ENCODE results near the gene GATD1. TPM values are rescaled to one million over a fixed set of nuclear protein-coding genes. Genes with fewer than 3 reads are reported as not detected.

The GATD1 gene
- total and polyA plus RNA-seq, 9 of the 15 experiments (the other 6 are each of a cell fraction or from before 2014, with no cell fraction given): 2.8 to 144 (median 36.9) TPM

DNA sequence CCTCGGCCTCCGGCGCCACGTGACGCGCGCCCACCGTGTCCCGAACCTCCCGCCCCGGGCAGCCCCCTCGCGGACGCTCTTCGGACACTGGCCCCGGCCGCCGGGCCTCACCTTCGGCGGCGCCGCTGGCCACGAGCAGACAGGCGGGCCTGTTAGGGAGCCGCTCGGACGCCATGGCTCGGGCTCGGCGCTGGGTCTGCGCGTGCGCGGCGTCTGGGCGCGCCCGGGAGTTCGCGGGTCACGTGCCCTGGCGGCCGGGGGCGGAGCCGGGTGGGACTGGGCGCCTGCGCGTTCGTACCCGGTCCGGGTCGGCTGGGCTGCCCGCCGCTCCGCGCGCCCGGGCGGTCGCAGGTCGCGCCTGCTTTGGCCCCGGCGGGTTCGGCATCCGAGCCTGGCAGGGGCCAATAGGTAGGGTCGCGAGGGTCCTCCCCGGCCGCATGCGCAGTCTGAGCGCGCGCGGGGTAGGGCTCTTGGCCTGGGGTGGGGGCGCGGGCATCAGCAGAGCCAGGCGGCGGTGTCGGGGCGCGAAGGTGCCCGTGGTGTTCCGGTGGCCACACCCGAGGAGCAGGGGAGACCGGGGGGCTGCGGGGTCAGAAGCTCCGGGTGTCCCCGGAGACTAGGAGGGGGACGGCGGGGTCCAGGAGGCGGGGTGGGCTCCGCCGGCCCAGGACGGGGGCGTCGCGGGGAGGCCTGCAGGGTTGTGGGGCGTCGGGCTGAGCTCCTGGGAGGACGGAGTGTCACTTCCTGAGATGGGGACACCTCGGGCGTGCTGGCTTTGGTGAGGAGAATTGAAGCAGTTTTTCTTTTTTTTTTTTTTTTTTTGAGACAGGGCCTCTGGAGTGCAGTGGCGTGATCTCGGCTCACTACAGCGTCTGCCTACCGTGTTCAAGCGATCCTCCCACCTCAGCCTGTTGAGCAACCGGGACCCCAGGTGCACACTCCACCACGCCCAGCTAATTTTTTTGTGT, at the start of gene GATD1 (continued):
- TF ChIP-seq, protein P1, sequence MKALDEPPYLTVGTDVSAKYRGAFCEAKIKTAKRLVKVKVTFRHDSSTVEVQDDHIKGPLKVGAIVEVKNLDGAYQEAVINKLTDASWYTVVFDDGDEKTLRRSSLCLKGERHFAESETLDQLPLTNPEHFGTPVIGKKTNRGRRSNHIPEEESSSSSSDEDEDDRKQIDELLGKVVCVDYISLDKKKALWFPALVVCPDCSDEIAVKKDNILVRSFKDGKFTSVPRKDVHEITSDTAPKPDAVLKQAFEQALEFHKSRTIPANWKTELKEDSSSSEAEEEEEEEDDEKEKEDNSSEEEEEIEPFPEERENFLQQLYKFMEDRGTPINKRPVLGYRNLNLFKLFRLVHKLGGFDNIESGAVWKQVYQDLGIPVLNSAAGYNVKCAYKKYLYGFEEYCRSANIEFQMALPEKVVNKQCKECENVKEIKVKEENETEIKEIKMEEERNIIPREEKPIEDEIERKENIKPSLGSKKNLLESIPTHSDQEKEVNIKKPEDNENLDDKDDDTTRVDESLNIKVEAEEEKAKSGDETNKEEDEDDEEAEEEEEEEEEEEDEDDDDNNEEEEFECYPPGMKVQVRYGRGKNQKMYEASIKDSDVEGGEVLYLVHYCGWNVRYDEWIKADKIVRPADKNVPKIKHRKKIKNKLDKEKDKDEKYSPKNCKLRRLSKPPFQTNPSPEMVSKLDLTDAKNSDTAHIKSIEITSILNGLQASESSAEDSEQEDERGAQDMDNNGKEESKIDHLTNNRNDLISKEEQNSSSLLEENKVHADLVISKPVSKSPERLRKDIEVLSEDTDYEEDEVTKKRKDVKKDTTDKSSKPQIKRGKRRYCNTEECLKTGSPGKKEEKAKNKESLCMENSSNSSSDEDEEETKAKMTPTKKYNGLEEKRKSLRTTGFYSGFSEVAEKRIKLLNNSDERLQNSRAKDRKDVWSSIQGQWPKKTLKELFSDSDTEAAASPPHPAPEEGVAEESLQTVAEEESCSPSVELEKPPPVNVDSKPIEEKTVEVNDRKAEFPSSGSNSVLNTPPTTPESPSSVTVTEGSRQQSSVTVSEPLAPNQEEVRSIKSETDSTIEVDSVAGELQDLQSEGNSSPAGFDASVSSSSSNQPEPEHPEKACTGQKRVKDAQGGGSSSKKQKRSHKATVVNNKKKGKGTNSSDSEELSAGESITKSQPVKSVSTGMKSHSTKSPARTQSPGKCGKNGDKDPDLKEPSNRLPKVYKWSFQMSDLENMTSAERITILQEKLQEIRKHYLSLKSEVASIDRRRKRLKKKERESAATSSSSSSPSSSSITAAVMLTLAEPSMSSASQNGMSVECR (CRISPR knock-in tag; IDR thresholded peaks at IDR 0.05): peak; percentile 53; the same call in 1 of the 2 replicates
- no peak for TF ChIP-seq EP400 (IDR thresholded peaks at IDR 0.05)
- no peak for TF ChIP-seq SREBF1 (IDR thresholded peaks at IDR 0.05; ENCODE audit: borderline replicate concordance, low read depth, low read length)
- TF ChIP-seq HDAC1 (IDR thresholded peaks at IDR 0.05): 0 out of 4 replicates have a peak, but pooled peaks of 1 of the 2 experiments have one; percentile 21
- TF ChIP-seq, protein P2, sequence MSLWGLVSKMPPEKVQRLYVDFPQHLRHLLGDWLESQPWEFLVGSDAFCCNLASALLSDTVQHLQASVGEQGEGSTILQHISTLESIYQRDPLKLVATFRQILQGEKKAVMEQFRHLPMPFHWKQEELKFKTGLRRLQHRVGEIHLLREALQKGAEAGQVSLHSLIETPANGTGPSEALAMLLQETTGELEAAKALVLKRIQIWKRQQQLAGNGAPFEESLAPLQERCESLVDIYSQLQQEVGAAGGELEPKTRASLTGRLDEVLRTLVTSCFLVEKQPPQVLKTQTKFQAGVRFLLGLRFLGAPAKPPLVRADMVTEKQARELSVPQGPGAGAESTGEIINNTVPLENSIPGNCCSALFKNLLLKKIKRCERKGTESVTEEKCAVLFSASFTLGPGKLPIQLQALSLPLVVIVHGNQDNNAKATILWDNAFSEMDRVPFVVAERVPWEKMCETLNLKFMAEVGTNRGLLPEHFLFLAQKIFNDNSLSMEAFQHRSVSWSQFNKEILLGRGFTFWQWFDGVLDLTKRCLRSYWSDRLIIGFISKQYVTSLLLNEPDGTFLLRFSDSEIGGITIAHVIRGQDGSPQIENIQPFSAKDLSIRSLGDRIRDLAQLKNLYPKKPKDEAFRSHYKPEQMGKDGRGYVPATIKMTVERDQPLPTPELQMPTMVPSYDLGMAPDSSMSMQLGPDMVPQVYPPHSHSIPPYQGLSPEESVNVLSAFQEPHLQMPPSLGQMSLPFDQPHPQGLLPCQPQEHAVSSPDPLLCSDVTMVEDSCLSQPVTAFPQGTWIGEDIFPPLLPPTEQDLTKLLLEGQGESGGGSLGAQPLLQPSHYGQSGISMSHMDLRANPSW (CRISPR knock-in tag; IDR thresholded peaks at IDR 0.05): 0 out of 2 replicates have a peak, but pooled peaks have one; percentile 33
- TF ChIP-seq FUS (optimal IDR thresholded peaks at IDR 0.05; ENCODE audit: low read depth, low read length): no peak
- TF ChIP-seq ZEB2 (IDR thresholded peaks at IDR 0.05): no peak
- TF ChIP-seq LARP7 (IDR thresholded peaks at IDR 0.05): no peak
- TF ChIP-seq NR2C1 (IDR thresholded peaks at IDR 0.05): no peak
- TF ChIP-seq NR2C1 (tag; IDR thresholded peaks at IDR 0.05): no peak
- no peak for TF ChIP-seq CBFA2T3 (IDR thresholded peaks at IDR 0.05)
- no peak for TF ChIP-seq ZNF445 (CRISPR knock-in tag; IDR thresholded peaks at IDR 0.05; ENCODE audit: low read depth)
- TF ChIP-seq ZNF507 (tag; conservative IDR thresholded peaks at IDR 0.05): no peak
- peak; percentile 51; the same call in 1 of the 2 replicates for TF ChIP-seq ERF (CRISPR knock-in tag; IDR thresholded peaks at IDR 0.05)
- TF ChIP-seq ZNF695 (CRISPR knock-in tag; IDR thresholded peaks at IDR 0.05): no peak
- no peak for TF ChIP-seq ZBED1 (IDR thresholded peaks at IDR 0.05)
- TF ChIP-seq STAT5B (CRISPR knock-in tag; IDR thresholded peaks at IDR 0.05): no peak
- no peak for TF ChIP-seq TCF7 (IDR thresholded peaks at IDR 0.05; ENCODE audit: borderline replicate concordance)
- TF ChIP-seq EGR1 (conservative IDR thresholded peaks at IDR 0.05): peak; percentile 64
- no peak for TF ChIP-seq SMC3 (conservative IDR thresholded peaks at IDR 0.05; ENCODE audit: insufficient read depth, low read depth, low read length)
- TF ChIP-seq CHD4 (IDR thresholded peaks at IDR 0.05; ENCODE audit: insufficient read depth, insufficient replicate concordance, low read depth, low read length, poor library complexity, severe bottlenecking): no peak
- TF ChIP-seq, protein P3, sequence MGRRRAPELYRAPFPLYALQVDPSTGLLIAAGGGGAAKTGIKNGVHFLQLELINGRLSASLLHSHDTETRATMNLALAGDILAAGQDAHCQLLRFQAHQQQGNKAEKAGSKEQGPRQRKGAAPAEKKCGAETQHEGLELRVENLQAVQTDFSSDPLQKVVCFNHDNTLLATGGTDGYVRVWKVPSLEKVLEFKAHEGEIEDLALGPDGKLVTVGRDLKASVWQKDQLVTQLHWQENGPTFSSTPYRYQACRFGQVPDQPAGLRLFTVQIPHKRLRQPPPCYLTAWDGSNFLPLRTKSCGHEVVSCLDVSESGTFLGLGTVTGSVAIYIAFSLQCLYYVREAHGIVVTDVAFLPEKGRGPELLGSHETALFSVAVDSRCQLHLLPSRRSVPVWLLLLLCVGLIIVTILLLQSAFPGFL (CRISPR knock-in tag; IDR thresholded peaks at IDR 0.05): no peak

All from K562 (cell line).